WTC11 (cell line): ENCODE data around the gene SLC9B1. TPM values are rescaled to one million over a fixed set of nuclear protein-coding genes. Genes with fewer than 3 reads are reported as not detected.
"Not testable (repeated sequence)": the region's sequence is repeated elsewhere in the genome, so short reads cannot be mapped to it uniquely, and the experiment has no call there.

ENCODE experiments used
- ATAC-seq: fragments of 200-7000 bp; cut with Tn5 transposase; 2 replicates; pipeline ENCODE4 v1.10.0; 2021; ENCODE audit warnings: mild to moderate bottlenecking, moderate library complexity
- CTCF ChIA-PET: fragments of 300-600 bp; sonication (Branson Sonifier 250); formaldehyde crosslinking; loops from one replicate; lab custom pipeline; 2021; ENCODE audit warnings: antibody characterized with exemption; lab: Charles Lee
- POLR2A ChIA-PET: fragments of 350-600 bp; sonication (Branson Sonifier 250); formaldehyde crosslinking; loops from one replicate; lab custom pipeline; 2021; ENCODE audit warnings: antibody characterized with exemption; lab: Charles Lee
- DNase-seq: peaks from one replicate; pipeline ENCODE4 v3.0.0; 2021; ENCODE audit warnings: low spot score
- H3K27ac Mint-ChIP-seq: 2 replicates; pipeline ENCODE4 v1.8.0; 2021; ENCODE audit warnings: mixed read lengths
- H3K27me3 Mint-ChIP-seq: 2 replicates; pipeline ENCODE4 v1.8.0; 2021; ENCODE audit warnings: low read depth, mild to moderate bottlenecking, moderate library complexity, mixed read lengths
- H3K36me3 Mint-ChIP-seq: 2 replicates; pipeline ENCODE4 v1.8.0; 2021; ENCODE audit warnings: mixed read lengths
- H3K4me1 Mint-ChIP-seq: 2 replicates; pipeline ENCODE4 v1.8.0; 2022; ENCODE audit warnings: mixed read lengths
- H3K4me3 Mint-ChIP-seq: 2 replicates; pipeline ENCODE4 v1.8.0; 2021; ENCODE audit warnings: mild to moderate bottlenecking, moderate library complexity, mixed read lengths
- H3K9me3 Mint-ChIP-seq: 2 replicates; pipeline ENCODE4 v1.8.0; 2021; ENCODE audit warnings: mixed read lengths
- AFF4 ChIP-seq: sonication (generic); formaldehyde crosslinking; IDR thresholded peaks from 2 replicates; pipeline ENCODE4 v1.8.1; 2023; ENCODE audit warnings: mild to moderate bottlenecking, missing genetic modification reagents, borderline replicate concordance
- ARID4B ChIP-seq: sonication (generic); formaldehyde crosslinking; IDR thresholded peaks from 2 replicates; pipeline ENCODE4 v1.8.0; 2023; ENCODE audit warnings: missing genetic modification reagents, mild to moderate bottlenecking, borderline replicate concordance
- FOXJ3 ChIP-seq: sonication (generic); formaldehyde crosslinking; IDR thresholded peaks from 2 replicates; pipeline ENCODE4 v1.9.0; 2021; ENCODE audit warnings: missing genetic modification reagents, mild to moderate bottlenecking, borderline replicate concordance
- MXD4 ChIP-seq: fragments of 250-450 bp; sonication (Bioruptor Pico); IDR thresholded peaks from 2 replicates; pipeline ENCODE4 v1.8.0; 2021; ENCODE audit warnings: mild to moderate bottlenecking, moderate library complexity, borderline replicate concordance
- MYBL2 ChIP-seq: sonication (generic); formaldehyde crosslinking; IDR thresholded peaks from 2 replicates; pipeline ENCODE4 v1.8.1; 2023; ENCODE audit warnings: mild to moderate bottlenecking, moderate library complexity, missing genetic modification reagents
- OVOL2 ChIP-seq: fragments of 250-450 bp; sonication (Bioruptor Pico); IDR thresholded peaks from 2 replicates; pipeline ENCODE4 v1.9.0; 2021; ENCODE audit warnings: mild to moderate bottlenecking, borderline replicate concordance
- PREB ChIP-seq: sonication (generic); formaldehyde crosslinking; IDR thresholded peaks from 2 replicates; pipeline ENCODE4 v1.8.1; 2022; ENCODE audit warnings: mild to moderate bottlenecking, missing genetic modification reagents, moderate library complexity, borderline replicate concordance
- TCF7 ChIP-seq: sonication (generic); formaldehyde crosslinking; IDR thresholded peaks from 2 replicates; pipeline ENCODE4 v1.8.0; 2022; ENCODE audit warnings: mild to moderate bottlenecking, low read depth, missing genetic modification reagents, moderate library complexity
- USF2 ChIP-seq: sonication (generic); formaldehyde crosslinking; IDR thresholded peaks from 2 replicates; pipeline ENCODE4 v1.8.1; 2023; ENCODE audit warnings: mild to moderate bottlenecking, missing genetic modification reagents, moderate library complexity
- ZNF396 ChIP-seq: fragments of 250-450 bp; sonication (Bioruptor Pico); IDR thresholded peaks from 2 replicates; pipeline ENCODE4 v1.8.0; 2021; ENCODE audit warnings: mild to moderate bottlenecking, moderate library complexity, borderline replicate concordance
- ZNF671 ChIP-seq: fragments of 250-450 bp; sonication (Bioruptor Pico); IDR thresholded peaks from 2 replicates; pipeline ENCODE4 v1.8.0; 2021; ENCODE audit warnings: mild to moderate bottlenecking
- total RNA-seq: library from RNA; stranded (reverse); gene quantifications from 3 replicates; pipeline ENCODE4 v1.2.3, GENCODE V29; 2021

SLC9B1 gene
- total RNA-seq, 1 experiment from 2014 or later, result 0.59 TPM

GRCh38 chr4:102994803-102995202 lies 24.7 kb downstream of the SLC9B1 start:
- H3K36me3 Mint-ChIP-seq, result peaks cover 21% of the 10 kb centered on the region
- no peak overlapping the region for H3K27ac Mint-ChIP-seq
- no peaks in the 10 kb centered on the region for H3K4me1 Mint-ChIP-seq
- no peak for TF ChIP-seq ZNF671
- TF ChIP-seq, all 79 proteins: peak for 0
- ChIA-PET POLR2A (no interaction called here), CTCF (no interaction called here)
- Mint-ChIP-seq H3K4me3 (no peak overlapping the region), H3K9me3 (peaks cover 32% of the 10 kb centered on the region), H3K27me3 (peaks cover 5% of the 10 kb centered on the region; the same call in 1 of the 2 replicates)
- no peak for ATAC-seq
- no peak for DNase-seq

- H3K4me1 Mint-ChIP-seq, CTCF ChIA-PET, DNase-seq, H3K4me3 Mint-ChIP-seq, POLR2A ChIA-PET, H3K27me3 Mint-ChIP-seq, ATAC-seq, H3K27ac Mint-ChIP-seq: not testable (repeated sequence)
- peaks cover 32% of the 10 kb centered on the region for H3K9me3 Mint-ChIP-seq
- peaks cover 21% of the 10 kb centered on the region for H3K36me3 Mint-ChIP-seq
These were observed 25.5 kb downstream of the SLC9B1 start for GRCh38 chr4:102993985-102994384.

- no peak overlapping the region for H3K27ac Mint-ChIP-seq
- H3K4me3 Mint-ChIP-seq, result no peak overlapping the region
- no peak for ATAC-seq
- H3K9me3 Mint-ChIP-seq, result peaks cover 17% of the 10 kb centered on the region
- TF ChIP-seq ZNF396 (CRISPR knock-in tag) (no peak), MYBL2 (CRISPR knock-in tag) (no peak), AFF4 (CRISPR knock-in tag) (no peak), FOXJ3 (CRISPR knock-in tag) (no peak), TCF7 (CRISPR knock-in tag) (no peak), ZNF671 (no peak)
- H3K36me3 Mint-ChIP-seq, result peaks cover 10% of the 10 kb centered on the region
- no peaks in the 10 kb centered on the region for H3K4me1 Mint-ChIP-seq
- ChIA-PET CTCF (interaction anchor here (0.9 kb wide), 1 partner anchor 44 kb away, joined by 5 read pairs; no protein-coding TSS in a partner anchor), POLR2A (no interaction called here)
- DNase-seq, result no peak
- H3K27me3 Mint-ChIP-seq, result no peaks in the 10 kb centered on the region
These were observed 31.0 kb downstream of the SLC9B1 start for GRCh38 chr4:102988429-102989020.

GRCh38 chr4:102981005-102981404 lies 38.5 kb downstream of the SLC9B1 start:
- no peak overlapping the region for H3K4me3 Mint-ChIP-seq
- DNase-seq, result no peak
- no peak overlapping the region for H3K27ac Mint-ChIP-seq
- no peaks in the 10 kb centered on the region for H3K36me3 Mint-ChIP-seq
- ChIA-PET CTCF (interaction anchor here (1.0 kb wide), 1 partner anchor 110 kb away, joined by 3 read pairs; no protein-coding TSS in a partner anchor), POLR2A (no interaction called here)
- ATAC-seq, result no peak
- no peak for TF ChIP-seq OVOL2 (CRISPR knock-in tag)
- no peak for TF ChIP-seq MXD4 (CRISPR knock-in tag)
- no peak for TF ChIP-seq PREB (CRISPR knock-in tag)
- TF ChIP-seq ARID4B (CRISPR knock-in tag), result no peak
- no peak for TF ChIP-seq USF2 (CRISPR knock-in tag)
- H3K27me3 Mint-ChIP-seq, result peaks cover 3% of the 10 kb centered on the region; the same call in 1 of the 2 replicates
- peaks cover 15% of the 10 kb centered on the region for H3K9me3 Mint-ChIP-seq
- no peaks in the 10 kb centered on the region for H3K4me1 Mint-ChIP-seq

GRCh38 chr4:102961813-102962212 lies 57.7 kb downstream of the SLC9B1 start:
- H3K36me3 Mint-ChIP-seq, H3K27me3 Mint-ChIP-seq, DNase-seq, H3K4me3 Mint-ChIP-seq, ATAC-seq, H3K27ac Mint-ChIP-seq, POLR2A ChIA-PET, H3K4me1 Mint-ChIP-seq, CTCF ChIA-PET: not testable (repeated sequence)
- H3K9me3 Mint-ChIP-seq, result peaks cover 15% of the 10 kb centered on the region; the same call in 1 of the 2 replicates
